Hair follicular keratinocyte (primary cell): Measurements from ENCODE around the gene TMEM94. TPM values are rescaled to one million over a fixed set of nuclear protein-coding genes. Genes with fewer than 3 reads are reported as not detected.

Experiments
- total RNA-seq: library from RNA; depleted of rRNA; stranded (reverse); fragments of >200 nt; gene quantifications from 2 replicates; pipeline ENCODE4 v1.2.3, GENCODE V29; 2015

Gene TMEM94
- total RNA-seq = 38.7 and 41.3 TPM in 2 replicates

DNA sequence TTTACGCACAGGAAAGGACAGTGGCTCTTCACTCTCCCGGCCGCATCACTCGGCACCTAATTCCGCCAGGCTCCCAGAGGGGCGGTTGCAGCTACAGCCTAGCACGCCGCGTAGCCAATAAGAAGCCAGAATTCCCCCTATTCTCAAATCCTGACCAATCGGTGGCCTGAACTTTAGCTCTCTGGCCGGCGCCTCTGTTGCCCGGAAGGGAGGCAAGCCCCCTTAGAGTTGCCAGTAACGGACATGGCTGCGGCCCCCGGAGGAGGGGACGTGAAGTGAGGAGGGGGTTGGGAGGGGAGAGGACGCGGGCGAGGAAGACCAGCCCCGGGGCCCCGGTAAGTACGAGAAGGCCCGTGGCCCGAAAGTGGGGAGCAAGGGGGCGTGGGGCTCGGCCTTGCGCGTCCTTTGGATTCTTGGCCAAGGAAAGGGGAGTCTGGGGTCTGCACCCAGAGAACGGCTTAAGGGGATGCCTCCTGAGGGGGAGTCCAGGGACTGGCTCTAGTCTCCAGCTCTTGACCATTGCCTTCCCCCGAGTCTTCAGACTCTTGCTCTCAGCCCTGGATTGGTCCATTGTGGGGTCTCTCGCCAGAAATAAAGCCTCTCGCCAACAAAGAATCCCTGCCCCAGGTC, at the start of gene TMEM94:
TSS of gene TMEM94 (plus strand) at position 219 of the 630 bp plus-strand sequence. CDS start 15,271 bp downstream, outside the sequence.

DNA sequence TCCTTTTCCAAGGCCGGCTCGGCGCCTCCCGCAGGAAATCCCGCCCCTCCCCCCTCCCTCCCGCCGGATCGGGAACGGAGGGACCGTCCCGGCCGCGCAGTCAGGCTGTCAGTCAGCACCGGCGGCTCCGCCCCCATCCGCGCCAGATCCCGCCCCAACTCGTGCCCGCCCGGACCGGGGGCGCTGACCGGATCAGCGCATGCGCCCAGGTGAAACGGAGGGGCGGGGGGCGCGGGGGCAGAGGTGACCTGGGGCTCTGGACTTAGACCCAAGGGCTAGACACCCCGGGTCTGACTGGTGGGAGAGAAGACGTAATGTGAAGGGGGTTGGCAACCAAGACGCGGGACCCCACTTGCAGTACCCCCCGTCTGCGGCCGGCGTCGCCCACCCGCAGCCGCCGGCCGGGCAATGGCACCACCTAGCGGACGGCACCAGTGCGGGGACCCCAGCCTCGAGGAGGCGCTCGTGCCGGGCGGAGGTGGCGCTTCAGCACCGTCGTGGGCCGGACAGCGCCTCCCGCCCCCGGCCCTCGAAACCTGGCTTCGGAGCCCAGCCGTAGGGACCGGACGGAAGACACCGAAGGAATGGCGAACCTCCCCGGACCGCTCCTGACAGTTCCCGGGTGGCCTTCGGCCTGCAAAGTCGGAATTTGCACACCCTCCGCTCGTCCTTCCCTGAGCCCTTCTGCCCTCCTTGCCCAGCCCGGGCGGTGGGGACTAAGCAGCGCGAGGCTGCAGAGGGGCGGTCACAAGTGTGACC, 59.2 kb downstream of the TMEM94 start, which contains the start of gene CASKIN2:
TSS of gene CASKIN2 (minus strand) at position 42 of the 759 bp plus-strand sequence. CDS start 1,733 bp downstream, outside the sequence.

DNA sequence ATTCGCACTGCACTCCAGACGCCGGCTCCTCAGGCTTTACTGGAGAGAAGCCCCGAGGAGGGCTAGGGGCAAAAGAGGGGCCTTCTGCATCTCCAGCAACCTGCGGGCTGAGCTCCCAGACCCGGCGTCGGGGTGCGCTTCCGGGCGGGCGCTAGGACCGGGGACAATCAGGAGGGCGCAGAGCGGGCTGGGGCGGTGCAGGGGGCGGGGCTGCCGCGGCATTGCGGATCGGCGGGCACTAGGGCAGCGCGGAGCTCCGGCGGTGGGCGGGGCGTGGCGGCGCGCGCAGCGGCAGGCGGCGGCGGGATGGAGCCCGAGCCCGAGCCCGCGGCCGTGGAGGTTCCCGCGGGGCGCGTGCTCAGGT, 59.8 kb downstream of the TMEM94 start, which contains the start of gene TSEN54:
TSS of gene TSEN54 (plus strand) at position 274 of the 364 bp plus-strand sequence. CDS start at position 307, 33 bp downstream.

DNA sequence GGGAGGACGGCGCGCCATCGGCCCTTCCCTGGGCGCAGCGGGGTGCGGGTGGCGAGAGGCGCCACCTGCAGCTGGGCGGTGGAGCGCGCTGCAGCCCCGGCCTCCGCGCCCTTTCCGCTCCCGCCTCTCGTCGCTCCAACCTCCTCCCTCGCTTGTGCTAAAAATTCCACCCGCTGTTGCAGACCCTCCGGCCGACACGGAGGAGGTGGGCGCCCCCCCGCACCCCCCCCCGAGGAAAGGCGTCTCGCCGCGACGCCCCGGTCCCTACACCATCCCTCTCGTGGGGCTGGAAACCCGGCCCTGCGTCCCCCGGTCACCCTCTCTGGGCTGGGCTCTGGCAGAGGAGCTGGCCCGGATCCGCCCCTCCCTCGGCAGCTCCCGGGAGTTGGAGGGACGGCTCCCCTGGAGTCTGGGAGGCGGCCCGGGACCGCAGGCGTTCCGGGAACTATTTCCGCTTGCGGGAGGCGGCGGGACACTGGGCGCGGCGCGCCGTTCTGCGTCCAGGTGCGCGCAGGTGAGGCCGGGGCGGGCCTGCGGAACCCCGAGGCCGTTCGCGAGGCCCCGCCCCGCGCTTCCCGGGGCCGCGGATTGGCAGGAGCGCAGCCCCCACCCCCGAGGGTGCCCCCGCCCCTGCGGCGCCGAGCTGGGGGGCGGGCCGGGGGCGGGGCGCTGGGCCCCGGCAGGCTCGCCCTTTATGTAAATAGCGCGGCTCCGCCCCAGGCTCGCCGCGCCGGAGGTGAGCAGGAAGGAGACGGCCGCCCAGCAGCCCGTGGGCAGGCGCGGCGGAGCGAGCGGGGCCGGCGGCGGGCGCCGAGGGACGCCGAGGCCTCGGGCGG, 68.8 kb downstream of the TMEM94 start, which contains the start of gene LLGL2:
TSS of gene LLGL2 (plus strand) at position 728 of the 836 bp plus-strand sequence. CDS start 17,730 bp downstream, outside the sequence.

Other genes with a start within 250 kb of the TMEM94 start
- 13.3 and 23.7 TPM in 2 replicates for gene GGA3, start 195.0 kb upstream of the TMEM94 start, total RNA-seq
- gene MRPS7, start 194.8 kb upstream of the TMEM94 start, total RNA-seq = 59.7 and 89.9 TPM in 2 replicates
- 15.2 and 37.2 TPM in 2 replicates for gene MIF4GD, start 185.4 kb upstream of the TMEM94 start, total RNA-seq
- 7.4 and 14.7 TPM in 2 replicates for gene SLC25A19, start 167.2 kb upstream of the TMEM94 start, total RNA-seq
- 49.9 and 83.7 TPM in 2 replicates for gene GRB2, start 51.0 kb upstream of the TMEM94 start, total RNA-seq
- gene CASKIN2, start 58.9 kb downstream of the TMEM94 start, total RNA-seq = 6.3 and 9.5 TPM in 2 replicates
- gene TSEN54, start 59.9 kb downstream of the TMEM94 start, total RNA-seq = 28.5 and 36.9 TPM in 2 replicates
- 14.5 and 14.7 TPM in 2 replicates for gene LLGL2, start 69.1 kb downstream of the TMEM94 start, total RNA-seq
- 1.2 and 6.9 TPM in 2 replicates for gene MYO15B, start 131.2 kb downstream of the TMEM94 start, total RNA-seq
- gene SMIM5, start 176.8 kb downstream of the TMEM94 start, total RNA-seq = not detected in 2 replicates
- gene RECQL5, start 210.5 kb downstream of the TMEM94 start, total RNA-seq = 13.2 and 17.3 TPM in 2 replicates
- gene SAP30BP, start 210.7 kb downstream of the TMEM94 start, total RNA-seq = 50.4 and 65.7 TPM in 2 replicates